HepG2 (cell line): ENCODE data around the gene COX8C. TPM values are rescaled to one million over a fixed set of nuclear protein-coding genes. Genes with fewer than 3 reads are reported as not detected.

Experiments
- ATAC-seq: fragments of 200-7000 bp; cut with Tn5 transposase; 3 replicates; pipeline ENCODE4 v1.9.1; 2020; ENCODE audit warnings: mild to moderate bottlenecking, moderate library complexity
- BruUV-seq: library from RNA; stranded (reverse); fragments of 400-500 nt; replicated peaks from 2 replicates; lab custom pipeline; 2021; lab: Mats Ljungman, UMichigan
- CTCF ChIA-PET: fragments of 300-600 bp; formaldehyde crosslinking; extraction: SDS; loops from one replicate; lab custom pipeline; 2021; ENCODE audit warnings: low total read pairs, inconsistent platforms, low intra/inter-chr PET ratio; lab: Yijun Ruan, JAX
- POLR2A ChIA-PET: fragments of 350-600 bp; sonication (Branson Sonifier 250); formaldehyde crosslinking; loops from one replicate; lab custom pipeline; 2020; ENCODE audit warnings: antibody characterized with exemption, inconsistent platforms; lab: Yijun Ruan, JAX
- DNase-seq: peaks from one replicate; pipeline ENCODE4 v3.0.0-alpha.2; 2015; ENCODE audit warnings: low spot score
- FAIRE-seq: peaks from 3 replicates; lab custom pipeline; 2011; peaks lifted over from hg19 to GRCh38; lab: Jason Lieb, UNC
- H2AFZ ChIP-seq: one replicate; pipeline ENCODE4 v1.6.1; 2011; ENCODE audit warnings: low read length, inconsistent platforms
- H3K27ac ChIP-seq: fragments of 300-600 bp; 3 replicates; pipeline ENCODE4 v1.8.0; 2011; ENCODE audit warnings: mixed run types, mild to moderate bottlenecking, mixed read lengths, low read length, inconsistent platforms; ENCODE audit not compliant: insufficient read depth; ENCODE audit errors: extremely low read length
- H3K27me3 ChIP-seq, 2 experiments: fragments of 200-600 bp in 1 of 2; 2 replicates in 1 of 2; 3 replicates in 1 of 2; pipeline versions ENCODE4 v1.6.0 to v1.8.0; 2011; ENCODE audit warnings: low read length in 2 of 2, mild to moderate bottlenecking in 2 of 2, moderate library complexity in 2 of 2, inconsistent platforms in 1 of 2; ENCODE audit not compliant: insufficient read depth in 2 of 2, control insufficient read depth in 1 of 2
- H3K36me3 ChIP-seq, 2 experiments: fragments of 200-600 bp in 1 of 2; replicated peaks in 1 of 2; 2 replicates in 1 of 2; 3 replicates in 1 of 2; pipeline versions ENCODE4 v1.5.1 to v1.8.0; 2011; ENCODE audit warnings: low read length in 2 of 2, inconsistent platforms in 1 of 2; ENCODE audit not compliant: insufficient read depth in 2 of 2, control insufficient read depth in 1 of 2
- H3K4me1 ChIP-seq: 2 replicates; pipeline ENCODE4 v1.5.1; 2012; ENCODE audit warnings: low read length, inconsistent platforms; ENCODE audit not compliant: insufficient read depth
- H3K4me2 ChIP-seq: 2 replicates; pipeline ENCODE4 v1.6.0; 2011; ENCODE audit warnings: low read depth, low read length, inconsistent platforms
- H3K4me3 ChIP-seq, 3 experiments: fragments of 200-600 bp in 1 of 3; sonication (generic), shearing (Covaris generic) in 1 of 3; replicated peaks in 1 of 3; 2 replicates each; pipeline ENCODE4 v1.5.1; 2011 to 2016; ENCODE audit warnings: low read length in 3 of 3, inconsistent platforms in 2 of 3, low read depth in 2 of 3, mild to moderate bottlenecking in 2 of 3, control low read depth in 1 of 3, mixed read lengths in 1 of 3; ENCODE audit not compliant: insufficient read depth in 1 of 3
- H3K79me2 ChIP-seq: one replicate; pipeline ENCODE4 v1.6.1; 2011; ENCODE audit warnings: low read length, inconsistent platforms; ENCODE audit not compliant: insufficient read depth
- H3K9ac ChIP-seq: 2 replicates; pipeline ENCODE4 v1.6.0; 2011; ENCODE audit warnings: mild to moderate bottlenecking, low read depth, low read length, inconsistent platforms; ENCODE audit not compliant: insufficient read depth
- H3K9me3 ChIP-seq: 2 replicates; pipeline ENCODE4 v1.5.1; 2012; ENCODE audit warnings: mild to moderate bottlenecking, low read length
- H4K20me1 ChIP-seq: 2 replicates; pipeline ENCODE4 v1.6.0; 2011; ENCODE audit warnings: inconsistent platforms, mild to moderate bottlenecking, low read length, moderate library complexity; ENCODE audit not compliant: insufficient read depth
- ARNT2 ChIP-seq: sonication (generic); formaldehyde crosslinking; IDR thresholded peaks from 2 replicates; pipeline ENCODE4 v1.8.0; 2022; ENCODE audit warnings: mild to moderate bottlenecking, low read depth, missing genetic modification reagents, moderate library complexity
- ATF1 ChIP-seq: IDR thresholded peaks from 2 replicates; pipeline ENCODE4 v1.6.1; 2016; ENCODE audit warnings: mild to moderate bottlenecking, control low read depth
- KLF6 ChIP-seq: IDR thresholded peaks from 2 replicates; pipeline ENCODE4 v1.8.0; 2016; ENCODE audit warnings: missing biosample characterization, missing genetic modification reagents
- REPIN1 ChIP-seq: sonication (generic); formaldehyde crosslinking; IDR thresholded peaks from 2 replicates; pipeline ENCODE4 v1.8.0; 2022; ENCODE audit warnings: missing genetic modification reagents, low read depth, mild to moderate bottlenecking, borderline replicate concordance
- SOX5 ChIP-seq: IDR thresholded peaks from 2 replicates; pipeline ENCODE4 v1.6.1; 2016; ENCODE audit warnings: borderline replicate concordance
- ZBTB42 ChIP-seq: sonication (generic); formaldehyde crosslinking; IDR thresholded peaks from 2 replicates; pipeline ENCODE4 v1.5.0; 2020; ENCODE audit warnings: mild to moderate bottlenecking, missing genetic modification reagents
- ZFAT ChIP-seq: sonication (generic); formaldehyde crosslinking; conservative IDR thresholded peaks from 2 replicates; pipeline ENCODE4 v1.8.1; 2023; ENCODE audit warnings: missing genetic modification reagents, inconsistent platforms
- WGBS: methylation state at CpG from one replicate; pipeline ENCODE4 v1.1.6; 2017; ENCODE audit warnings: low lambda C conversion rate; 5-methylcytosine and 5-hydroxymethylcytosine counted together
- in situ Hi-C: cut with HindIII; loops from 2 replicates; pipeline ENCODE4 v1.10.0; 2017; ENCODE audit warnings: low pct_unique_long_range_greater_than_20kb; ENCODE audit not compliant: extremely low pct_ligation_motif_present
- intact Hi-C: fragments of 100-400 bp; cut with micrococcal nuclease; formaldehyde crosslinking; loops from one replicate; pipeline ENCODE4 v1.10.0; 2022; ENCODE audit not compliant: unreplicated experiment
- polyA plus RNA-seq, 8 experiments: library from polyadenylated mRNA; depleted of rRNA in 3 of 8; stranded (reverse) in 7 of 8; unstranded in 1 of 8; fragments of >200 nt; fragmentation: Illumina TruSeq in 4 of 8; extraction: Trizol in 4 of 8; gene quantifications; 2 replicates each; pipeline versions ENCODE4 v1.2.1 to v1.2.3, GENCODE V29; 2011 to 2016; ENCODE audit warnings: low read depth in 4 of 8, missing spikeins in 1 of 8, mixed read lengths in 1 of 8; ENCODE audit not compliant: insufficient read depth in 1 of 8
- total RNA-seq, 5 experiments: library from RNA; depleted of rRNA; stranded (reverse); fragments of >200 nt; fragmentation: Illumina TruSeq; extraction: Trizol; gene quantifications; 2 replicates each; pipeline ENCODE4 v1.2.3, GENCODE V29; 2016; ENCODE audit warnings: low read depth in 1 of 5
- TF ChIP-seq, protein P1 (sequence below): sonication (generic); formaldehyde crosslinking; IDR thresholded peaks from 2 replicates; pipeline ENCODE4 v1.4.0; 2020; ENCODE audit warnings: missing genetic modification reagents, borderline replicate concordance
- TF ChIP-seq, protein P2 (sequence below): IDR thresholded peaks from 2 replicates; pipeline ENCODE4 v1.6.1; 2016; ENCODE audit warnings: missing genetic modification reagents, missing compliant biosample characterization
- TF ChIP-seq, protein P3 (sequence below): sonication (generic); formaldehyde crosslinking; IDR thresholded peaks from 2 replicates; pipeline ENCODE4 v1.9.0; 2021; ENCODE audit warnings: missing genetic modification reagents, mild to moderate bottlenecking, borderline replicate concordance

The COX8C gene
- total and polyA plus RNA-seq, 2 of the 13 experiments (the other 11 are each of a cell fraction or from before 2014, with no cell fraction given): not detected

DNA sequence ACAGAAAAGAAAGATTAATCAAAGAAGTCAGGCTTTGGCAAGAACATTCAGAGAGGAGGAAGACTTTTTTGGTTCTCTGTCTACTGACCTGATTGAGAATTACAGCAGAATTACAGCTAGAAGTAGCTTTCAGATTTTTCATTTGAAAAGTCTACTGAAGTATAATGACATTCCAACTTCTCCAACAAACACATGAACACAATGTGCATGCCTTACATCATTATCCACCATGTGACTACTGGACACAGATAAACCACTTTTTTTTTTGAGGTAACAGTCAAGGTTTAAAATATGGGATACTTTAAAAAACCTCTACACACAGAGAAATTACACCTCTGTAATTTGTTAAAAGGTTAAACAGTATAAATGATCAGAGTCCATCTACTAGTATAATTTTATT is 26.5 kb upstream of the COX8C start (continued):
- TF ChIP-seq, protein P1, sequence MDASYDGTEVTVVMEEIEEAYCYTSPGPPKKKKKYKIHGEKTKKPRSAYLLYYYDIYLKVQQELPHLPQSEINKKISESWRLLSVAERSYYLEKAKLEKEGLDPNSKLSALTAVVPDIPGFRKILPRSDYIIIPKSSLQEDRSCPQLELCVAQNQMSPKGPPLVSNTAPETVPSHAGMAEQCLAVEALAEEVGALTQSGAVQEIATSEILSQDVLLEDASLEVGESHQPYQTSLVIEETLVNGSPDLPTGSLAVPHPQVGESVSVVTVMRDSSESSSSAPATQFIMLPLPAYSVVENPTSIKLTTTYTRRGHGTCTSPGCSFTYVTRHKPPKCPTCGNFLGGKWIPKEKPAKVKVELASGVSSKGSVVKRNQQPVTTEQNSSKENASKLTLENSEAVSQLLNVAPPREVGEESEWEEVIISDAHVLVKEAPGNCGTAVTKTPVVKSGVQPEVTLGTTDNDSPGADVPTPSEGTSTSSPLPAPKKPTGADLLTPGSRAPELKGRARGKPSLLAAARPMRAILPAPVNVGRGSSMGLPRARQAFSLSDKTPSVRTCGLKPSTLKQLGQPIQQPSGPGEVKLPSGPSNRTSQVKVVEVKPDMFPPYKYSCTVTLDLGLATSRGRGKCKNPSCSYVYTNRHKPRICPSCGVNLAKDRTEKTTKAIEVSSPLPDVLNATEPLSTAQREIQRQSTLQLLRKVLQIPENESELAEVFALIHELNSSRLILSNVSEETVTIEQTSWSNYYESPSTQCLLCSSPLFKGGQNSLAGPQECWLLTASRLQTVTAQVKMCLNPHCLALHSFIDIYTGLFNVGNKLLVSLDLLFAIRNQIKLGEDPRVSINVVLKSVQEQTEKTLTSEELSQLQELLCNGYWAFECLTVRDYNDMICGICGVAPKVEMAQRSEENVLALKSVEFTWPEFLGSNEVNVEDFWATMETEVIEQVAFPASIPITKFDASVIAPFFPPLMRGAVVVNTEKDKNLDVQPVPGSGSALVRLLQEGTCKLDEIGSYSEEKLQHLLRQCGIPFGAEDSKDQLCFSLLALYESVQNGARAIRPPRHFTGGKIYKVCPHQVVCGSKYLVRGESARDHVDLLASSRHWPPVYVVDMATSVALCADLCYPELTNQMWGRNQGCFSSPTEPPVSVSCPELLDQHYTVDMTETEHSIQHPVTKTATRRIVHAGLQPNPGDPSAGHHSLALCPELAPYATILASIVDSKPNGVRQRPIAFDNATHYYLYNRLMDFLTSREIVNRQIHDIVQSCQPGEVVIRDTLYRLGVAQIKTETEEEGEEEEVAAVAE (CRISPR knock-in tag): no peak
- TF ChIP-seq KLF6 (CRISPR knock-in tag): no peak
- no peak for TF ChIP-seq SOX5 (CRISPR knock-in tag)
- no peak for TF ChIP-seq REPIN1 (CRISPR knock-in tag)
- TF ChIP-seq, protein P2, sequence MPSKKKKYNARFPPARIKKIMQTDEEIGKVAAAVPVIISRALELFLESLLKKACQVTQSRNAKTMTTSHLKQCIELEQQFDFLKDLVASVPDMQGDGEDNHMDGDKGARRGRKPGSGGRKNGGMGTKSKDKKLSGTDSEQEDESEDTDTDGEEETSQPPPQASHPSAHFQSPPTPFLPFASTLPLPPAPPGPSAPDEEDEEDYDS: no peak
- TF ChIP-seq ATF1 (CRISPR knock-in tag): no peak
- no peak for TF ChIP-seq ZFAT (CRISPR knock-in tag)
- TF ChIP-seq ARNT2 (CRISPR knock-in tag): no peak

DNA sequence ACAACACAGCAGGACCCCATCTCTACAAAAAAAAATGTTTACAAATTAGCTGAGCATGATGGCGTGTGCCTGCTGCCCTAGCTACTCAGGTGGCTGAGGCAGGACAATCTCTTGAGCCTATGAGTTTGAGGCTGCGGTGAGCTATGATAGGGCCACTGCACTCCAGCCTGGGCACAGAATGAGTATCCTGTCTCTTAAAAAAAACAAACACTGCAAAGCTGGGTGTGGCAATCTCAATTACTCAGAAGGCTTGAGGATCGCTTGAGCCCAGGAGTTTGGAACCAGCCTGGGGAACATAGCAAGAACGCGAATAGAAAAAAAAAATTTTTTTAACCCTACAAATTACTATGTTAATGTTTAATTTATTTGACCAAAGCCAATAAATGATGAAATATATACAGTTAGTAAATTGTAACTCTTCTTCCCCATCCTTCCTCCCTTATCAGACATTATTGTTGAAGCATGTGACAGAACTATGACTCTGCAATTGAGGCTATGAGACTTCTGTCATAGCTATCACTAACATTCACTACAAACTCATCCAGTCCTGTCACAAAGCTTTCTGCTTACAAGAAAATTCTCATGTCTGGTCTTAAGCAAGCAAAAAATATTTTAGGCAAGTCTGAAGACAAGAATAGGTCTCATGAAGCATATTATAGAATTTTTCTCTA is 23.9 kb upstream of the COX8C start:
- no TSS peak for BruUV-seq
- ChIA-PET POLR2A (no interaction called here), CTCF (no interaction called here)
- no peak overlapping the region for H3K9ac ChIP-seq
- no peak overlapping the region for H3K4me3 ChIP-seq
- H3K36me3 ChIP-seq: peaks cover 0 to 3% of the 10 kb centered on the region in 2 experiments; a peak in 2 of 5 replicates
- intact Hi-C loops (no loop called here), in situ Hi-C loops (no loop called here)
- peaks cover 29% of the 10 kb centered on the region for H4K20me1 ChIP-seq
- H3K79me2 ChIP-seq: peaks cover 98% of the 10 kb centered on the region
- no peak for ATAC-seq
- TF ChIP-seq ZBTB42 (CRISPR knock-in tag): no peak
- TF ChIP-seq, protein P3, sequence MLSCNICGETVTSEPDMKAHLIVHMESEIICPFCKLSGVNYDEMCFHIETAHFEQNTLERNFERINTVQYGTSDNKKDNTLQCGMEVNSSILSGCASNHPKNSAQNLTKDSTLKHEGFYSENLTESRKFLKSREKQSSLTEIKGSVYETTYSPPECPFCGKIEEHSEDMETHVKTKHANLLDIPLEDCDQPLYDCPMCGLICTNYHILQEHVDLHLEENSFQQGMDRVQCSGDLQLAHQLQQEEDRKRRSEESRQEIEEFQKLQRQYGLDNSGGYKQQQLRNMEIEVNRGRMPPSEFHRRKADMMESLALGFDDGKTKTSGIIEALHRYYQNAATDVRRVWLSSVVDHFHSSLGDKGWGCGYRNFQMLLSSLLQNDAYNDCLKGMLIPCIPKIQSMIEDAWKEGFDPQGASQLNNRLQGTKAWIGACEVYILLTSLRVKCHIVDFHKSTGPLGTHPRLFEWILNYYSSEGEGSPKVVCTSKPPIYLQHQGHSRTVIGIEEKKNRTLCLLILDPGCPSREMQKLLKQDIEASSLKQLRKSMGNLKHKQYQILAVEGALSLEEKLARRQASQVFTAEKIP (CRISPR knock-in tag): no peak
- no peaks in the 10 kb centered on the region for H3K9me3 ChIP-seq
- H3K4me2 ChIP-seq: no peak overlapping the region
- 97% methylated on average over 5 of the region's 5 CpGs for WGBS
- H3K27me3 ChIP-seq: no peaks in the 10 kb centered on the region
- H3K27ac ChIP-seq: no peak overlapping the region
- no peak overlapping the region for H2AFZ ChIP-seq
- FAIRE-seq: no peak
- no peak for DNase-seq
- H3K4me1 ChIP-seq: peaks cover 36% of the 10 kb centered on the region
